GM18873 (cell line): ENCODE results near the gene DPYSL3.

ENCODE experiments used
- ATAC-seq: cut with Tn5 transposase; IDR thresholded peaks from one replicate; pipeline ENCODE4 v1.9.1; 2021; ENCODE audit warnings: mild to moderate bottlenecking, moderate library complexity, moderate number of reproducible peaks; ENCODE audit not compliant: unreplicated experiment, low FRiP score

Gene DPYSL3

DNA sequence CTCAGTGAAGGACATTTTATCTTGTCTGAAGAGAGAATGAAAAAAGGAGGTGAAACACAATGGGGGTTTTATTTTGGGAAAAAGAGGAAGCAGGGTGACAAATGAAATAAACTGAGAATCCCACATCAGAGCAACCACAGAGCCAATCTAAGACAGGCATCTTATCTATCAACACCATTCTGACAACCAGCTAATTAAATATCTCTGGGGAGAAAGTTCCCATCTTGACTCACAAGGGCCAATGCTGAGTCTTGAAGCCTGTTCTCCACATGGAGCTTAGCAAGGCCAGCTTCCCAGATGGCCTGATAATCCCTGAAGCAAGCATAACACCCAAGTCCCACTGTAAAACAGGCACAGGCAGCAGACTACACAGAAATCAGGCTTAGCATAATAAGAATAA, 30.4 kb downstream of the DPYSL3 start:
- ATAC-seq, result no peak

DNA sequence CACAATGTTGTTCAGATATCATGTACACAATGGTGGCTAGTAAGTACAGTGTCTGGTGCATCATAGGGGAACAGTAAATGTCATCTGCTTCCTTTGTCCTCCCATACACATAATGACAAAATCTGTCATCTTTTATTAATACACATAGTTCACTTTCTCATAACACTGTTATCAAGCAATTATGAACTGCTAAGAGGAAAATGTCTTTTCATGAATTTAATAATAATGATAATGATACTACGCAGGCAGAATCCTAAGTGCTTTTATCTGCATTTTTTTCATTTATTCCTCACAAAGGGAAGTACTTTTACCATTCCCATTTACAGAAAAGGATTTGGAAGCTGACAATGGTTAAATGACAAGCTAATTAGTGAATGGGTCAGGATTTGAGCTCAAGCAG, 35.7 kb downstream of the DPYSL3 start:
- ATAC-seq, result no peak

DNA sequence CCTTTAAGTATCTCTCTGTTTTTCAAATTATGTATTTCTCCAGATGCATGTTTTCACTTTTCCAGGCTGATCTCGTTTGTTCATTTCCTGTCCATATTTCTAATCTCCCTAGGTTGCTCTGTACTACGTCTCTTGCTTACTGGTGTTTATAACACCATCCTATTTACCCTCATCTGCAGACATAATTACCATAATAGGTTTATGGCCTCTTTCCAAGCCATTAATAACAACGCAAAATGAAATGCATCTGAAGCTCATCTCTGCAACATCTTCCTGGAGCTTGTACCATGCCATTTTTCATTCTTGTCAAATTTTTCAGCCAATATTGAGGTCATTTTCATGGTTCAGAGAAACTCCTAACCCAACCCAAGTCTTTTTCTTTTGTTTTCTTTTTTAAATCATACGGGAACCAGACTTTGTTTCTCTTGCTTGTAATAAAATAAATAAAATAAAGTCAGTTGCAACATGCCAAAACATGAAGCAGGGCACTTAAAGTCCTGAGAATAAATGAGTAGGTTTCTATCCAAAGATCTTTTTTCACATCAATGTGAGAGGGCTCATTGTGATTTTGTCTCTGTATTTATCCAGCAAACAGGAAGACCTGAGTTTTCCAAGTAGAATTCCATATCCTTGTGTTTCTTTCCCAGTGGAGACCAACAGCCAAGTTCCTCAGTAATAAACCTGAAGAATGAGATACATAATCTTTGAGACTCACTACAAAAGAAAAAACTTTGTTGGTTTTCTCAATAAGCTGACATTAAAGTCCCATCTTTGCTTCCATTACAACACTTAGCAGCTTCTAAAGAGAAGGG, 37.0 kb downstream of the DPYSL3 start:
- ATAC-seq, result no peak

DNA sequence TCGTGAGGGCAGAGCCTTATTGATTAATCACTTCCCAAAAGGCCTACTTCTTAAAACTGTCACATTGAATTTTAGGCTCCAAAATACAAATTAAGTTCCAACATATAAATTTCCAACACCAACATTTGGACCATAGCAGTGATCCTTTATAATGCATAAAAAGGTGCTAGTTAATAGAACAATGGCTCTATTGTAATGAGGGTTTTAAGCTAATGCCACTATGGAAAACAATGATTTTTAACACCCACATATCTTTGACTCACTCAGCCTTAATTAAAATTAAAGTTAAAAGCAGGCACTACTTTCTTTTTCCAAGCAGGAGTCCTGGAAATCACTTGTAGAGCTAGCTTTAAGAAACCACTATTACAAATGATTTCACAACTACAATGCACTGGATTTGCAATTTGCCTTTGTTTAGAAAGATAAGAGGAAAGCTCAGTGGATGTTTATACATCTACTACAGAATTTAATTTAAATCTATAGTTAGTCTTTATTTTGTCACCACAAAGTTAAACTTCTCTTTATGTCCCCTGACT, 41.8 kb downstream of the DPYSL3 start:
- no peak for ATAC-seq

DNA sequence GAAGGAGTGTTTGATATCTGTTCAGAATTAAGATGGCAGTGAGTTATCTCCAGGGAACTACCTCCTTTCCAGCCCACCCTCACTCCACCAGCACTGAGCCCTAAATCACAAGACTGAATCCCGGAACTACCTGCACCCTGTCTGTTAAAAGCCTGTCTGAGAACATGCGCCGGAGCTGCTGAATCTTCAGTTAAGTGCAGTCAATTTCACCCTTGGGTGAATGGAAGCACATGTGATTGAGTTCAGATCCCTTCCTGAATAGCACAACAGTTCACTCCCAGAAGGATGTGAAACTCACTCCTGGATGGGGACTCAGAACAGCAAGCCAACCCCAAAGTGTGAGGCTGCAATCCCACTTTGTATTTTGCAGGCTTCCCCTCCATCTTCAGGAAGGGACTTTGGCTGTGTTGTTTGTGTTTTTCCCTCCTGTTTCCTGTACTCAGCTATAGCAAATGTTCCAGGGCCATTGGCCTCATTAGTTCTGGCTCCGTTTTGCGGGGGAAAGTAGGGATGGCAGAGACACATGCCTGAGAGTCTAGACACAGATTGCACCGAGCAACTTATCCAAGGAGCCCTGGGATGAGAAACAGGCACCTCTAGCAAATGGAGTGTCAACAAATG, 43.4 kb downstream of the DPYSL3 start:
- ATAC-seq, result no peak

DNA sequence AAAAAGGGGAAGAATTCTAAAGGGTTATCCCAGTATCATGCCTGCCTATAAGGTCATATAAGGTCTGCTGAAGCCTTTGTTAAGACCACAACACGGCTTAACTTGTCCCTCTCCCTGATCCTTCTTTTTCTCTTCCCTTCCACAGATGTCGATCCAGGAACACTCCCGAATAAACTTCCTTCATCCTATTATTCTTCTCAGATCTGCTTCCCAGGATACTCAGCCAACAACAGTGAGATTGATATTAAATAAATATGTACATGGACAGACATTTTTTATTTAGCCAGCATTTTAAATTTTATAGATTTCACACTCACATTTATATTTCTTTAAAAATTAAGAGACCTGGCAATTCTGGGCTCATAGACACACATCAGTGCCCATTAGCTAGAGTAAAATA, 44.1 kb downstream of the DPYSL3 start:
- no peak for ATAC-seq

DNA sequence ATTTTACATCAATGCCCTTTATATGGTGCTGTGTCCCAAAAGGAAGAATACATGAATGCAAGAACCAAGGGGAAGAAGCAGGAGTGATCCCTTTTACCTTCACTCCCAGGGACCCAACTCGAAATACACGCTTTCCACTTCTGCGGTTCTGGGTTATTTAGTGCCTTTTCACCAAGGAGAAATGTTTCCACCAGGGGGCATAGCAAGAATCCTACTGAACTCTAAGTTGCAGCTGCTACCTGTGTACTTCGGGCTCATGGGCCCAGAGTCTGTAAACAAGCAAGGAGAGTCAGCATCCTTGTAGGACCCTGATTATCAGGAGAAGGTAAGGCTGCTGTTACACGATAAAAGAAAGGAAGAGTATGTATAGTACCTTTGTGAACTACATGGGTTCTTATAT, 45.7 kb downstream of the DPYSL3 start:
- no peak for ATAC-seq

DNA sequence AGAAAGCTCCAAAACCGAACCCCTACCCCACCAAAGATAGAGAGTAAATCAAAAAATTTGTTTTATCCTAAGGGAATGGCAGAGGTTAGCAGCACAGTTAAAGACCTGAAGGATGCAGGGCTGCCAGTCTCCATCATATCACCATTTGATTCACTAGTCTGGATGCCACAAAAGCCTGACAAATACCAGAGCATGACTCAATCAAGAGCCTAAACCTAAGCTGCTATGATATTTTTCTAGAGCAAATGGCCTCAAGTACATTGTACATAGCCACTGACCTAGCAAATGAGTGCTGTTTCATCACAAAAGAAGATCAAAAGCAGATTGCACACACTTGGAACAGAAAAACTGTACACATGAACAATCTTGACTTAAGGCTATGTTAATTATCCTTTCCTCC, 48.0 kb downstream of the DPYSL3 start:
- no peak for ATAC-seq

DNA sequence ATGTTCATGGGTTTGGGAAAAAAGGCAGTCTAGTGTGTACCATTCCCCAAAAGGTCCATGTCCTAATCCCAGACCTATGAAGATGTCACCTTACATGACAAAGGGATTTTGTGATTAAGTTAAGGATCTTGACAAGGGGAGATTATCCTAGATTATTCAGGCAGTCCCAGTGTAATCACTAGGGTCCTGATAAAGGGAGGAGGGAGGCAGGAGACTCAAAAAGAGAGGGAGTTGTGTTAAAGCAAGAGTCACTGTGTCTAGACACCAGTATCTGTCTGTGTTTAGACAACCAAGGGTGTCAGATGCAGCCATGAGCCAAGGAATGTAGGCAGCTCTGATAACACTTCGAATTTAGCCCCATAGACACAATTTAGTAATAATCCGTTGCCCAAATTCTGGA, 49.5 kb downstream of the DPYSL3 start:
- ATAC-seq, result no peak

DNA sequence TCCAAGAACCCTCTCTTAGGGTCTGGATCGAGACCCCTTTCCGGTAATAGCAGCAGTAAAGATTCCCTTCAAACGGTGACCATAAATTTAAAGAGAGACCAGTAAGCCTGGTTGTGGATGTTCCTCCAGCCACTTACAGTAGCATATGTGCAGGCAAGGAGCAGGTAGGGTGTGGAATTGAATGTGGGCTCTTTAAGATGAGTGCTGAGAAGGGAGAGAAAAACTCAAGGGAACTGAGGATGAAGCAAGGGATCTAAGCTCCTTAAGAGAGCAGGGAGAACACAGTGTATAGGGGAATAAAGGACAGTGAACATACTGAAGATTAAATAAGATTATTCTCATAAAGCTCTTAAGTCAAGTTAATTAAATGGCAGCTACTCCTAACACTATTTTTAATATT, 51.3 kb downstream of the DPYSL3 start:
- ATAC-seq, result no peak

DNA sequence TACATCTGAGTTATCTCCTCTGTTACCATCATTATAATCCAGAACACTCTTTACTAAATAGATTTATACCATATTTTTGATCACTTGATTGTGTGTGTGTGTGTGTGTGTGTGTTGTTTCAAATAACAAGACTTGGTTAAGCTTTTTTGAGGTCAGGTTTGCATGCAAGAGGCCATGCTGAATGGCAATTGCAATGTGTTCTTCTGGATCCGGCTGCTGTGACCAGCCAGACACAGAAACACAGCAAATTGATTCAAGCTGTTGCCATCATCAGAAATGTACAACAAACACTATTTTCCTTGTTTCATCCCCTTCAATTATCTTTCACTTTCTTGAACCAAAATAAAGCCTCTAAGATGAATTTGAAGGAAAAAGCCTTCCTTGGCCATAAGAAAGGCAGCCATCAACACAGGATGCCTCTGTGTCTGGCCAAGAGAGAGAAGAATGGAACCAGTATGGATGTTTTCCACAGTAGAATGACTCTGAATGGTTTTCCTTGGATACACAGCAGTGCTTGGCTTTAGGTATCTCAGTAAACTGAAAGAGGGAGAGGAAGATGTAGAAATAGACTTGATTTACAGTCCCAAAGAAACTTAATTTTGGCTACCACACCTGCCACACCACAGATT, 53.9 kb downstream of the DPYSL3 start:
- ATAC-seq, result no peak

DNA sequence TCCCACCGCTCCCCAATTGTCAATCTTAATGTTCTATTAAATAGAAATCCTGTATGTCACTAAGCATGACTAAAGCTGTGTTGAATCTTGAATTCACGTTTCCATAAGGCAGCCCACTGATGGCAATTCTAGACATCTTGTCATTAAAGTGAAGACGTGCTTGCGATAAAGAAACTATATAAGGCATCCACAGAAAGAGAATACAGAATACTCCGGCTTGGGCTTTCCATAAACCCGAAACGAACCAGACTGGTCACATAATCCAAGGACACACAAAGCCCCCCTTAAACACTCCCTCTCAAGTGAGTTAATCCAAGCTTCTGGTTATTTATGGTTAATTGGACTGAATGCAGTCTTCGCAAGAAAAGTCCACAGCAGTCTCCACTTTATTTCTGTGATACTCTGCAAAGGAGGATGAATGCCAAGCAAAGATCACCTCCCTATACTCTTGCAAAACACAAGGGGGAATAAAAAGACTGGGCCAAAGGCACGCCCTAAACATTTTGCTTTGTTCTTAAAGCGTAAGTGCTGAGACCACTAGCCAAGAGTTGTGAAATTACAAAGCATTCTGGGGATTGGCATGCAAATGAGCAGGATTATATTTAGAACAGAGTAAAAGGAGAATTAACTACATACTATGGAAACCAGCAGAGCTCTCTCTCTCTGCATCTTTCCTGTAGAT, 54.7 kb downstream of the DPYSL3 start:
- ATAC-seq, result peak; percentile 43

DNA sequence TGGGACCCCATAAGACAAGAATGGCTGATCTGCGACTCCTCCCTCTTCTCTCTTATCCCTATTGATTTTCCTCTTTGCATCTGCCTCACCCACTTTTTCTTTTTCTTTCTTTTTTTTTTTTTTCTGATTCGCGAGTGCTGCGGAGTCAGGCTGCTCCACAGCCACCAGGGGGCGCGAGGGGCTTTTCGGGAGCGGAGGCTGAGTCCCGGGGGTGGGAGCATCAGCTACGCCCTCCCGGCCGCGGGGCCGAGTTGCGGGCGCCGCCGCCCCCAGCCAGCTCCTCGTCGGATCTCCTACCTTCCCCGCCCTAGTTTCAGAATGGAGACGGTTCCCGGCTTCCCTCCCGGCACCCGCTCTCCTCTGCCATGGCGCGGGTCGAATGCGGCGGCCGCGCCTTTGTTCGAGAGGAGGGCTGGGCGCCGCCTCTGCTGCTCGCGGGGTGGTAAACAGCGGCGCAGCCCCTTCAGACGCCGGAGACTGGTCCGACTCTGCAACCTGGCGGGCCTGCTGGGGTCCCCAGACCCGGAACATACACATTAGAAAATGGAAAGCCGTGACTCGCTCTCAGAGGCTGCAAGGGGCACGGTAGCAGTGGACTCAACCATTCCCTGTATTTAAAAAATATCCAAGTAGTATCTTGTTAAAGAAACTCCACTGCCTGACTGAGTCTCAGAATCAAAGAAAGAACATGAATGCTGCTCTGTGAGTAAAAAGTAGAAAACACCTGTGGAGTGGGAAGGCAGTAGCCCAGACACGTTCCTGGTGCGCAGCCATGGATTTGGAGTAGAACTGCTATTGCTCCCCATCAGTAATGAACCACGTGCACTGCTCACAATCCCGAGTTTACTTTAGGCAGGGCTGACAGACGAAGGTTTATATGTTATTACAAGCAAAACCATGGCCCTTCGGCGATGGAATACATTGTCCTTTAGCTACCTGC, 55.7 kb downstream of the DPYSL3 start:
- ATAC-seq, result peak; percentile 71

DNA sequence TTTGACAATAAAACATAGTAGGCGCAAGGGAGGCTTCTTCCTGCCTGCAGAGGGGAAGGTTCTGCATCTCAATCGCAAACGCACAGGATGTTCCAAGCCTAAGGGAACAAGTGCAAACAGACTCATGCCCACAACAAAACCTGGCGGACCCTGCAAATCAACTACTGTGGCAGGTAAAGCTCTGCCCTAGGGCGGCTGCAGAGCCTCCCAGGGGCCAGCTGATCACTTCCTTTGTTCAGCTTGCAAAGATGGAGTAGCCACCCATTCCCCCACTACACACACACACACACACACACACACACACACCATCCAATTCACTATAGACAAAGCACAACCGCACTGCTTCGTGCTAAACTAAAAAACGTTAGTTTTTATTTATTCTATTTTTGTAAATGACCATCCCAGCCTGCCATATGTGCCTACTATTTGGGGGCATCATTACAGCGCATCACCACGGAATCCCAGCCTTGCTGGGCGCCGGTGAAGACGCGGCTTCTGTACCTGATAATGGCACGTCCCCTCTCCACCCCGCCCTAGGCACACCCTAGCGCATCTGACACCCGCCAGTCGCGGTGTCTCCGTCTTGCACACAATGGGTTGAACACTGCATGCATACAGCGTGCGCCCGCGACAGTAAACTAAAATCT, 57.6 kb downstream of the DPYSL3 start:
- no peak for ATAC-seq

DNA sequence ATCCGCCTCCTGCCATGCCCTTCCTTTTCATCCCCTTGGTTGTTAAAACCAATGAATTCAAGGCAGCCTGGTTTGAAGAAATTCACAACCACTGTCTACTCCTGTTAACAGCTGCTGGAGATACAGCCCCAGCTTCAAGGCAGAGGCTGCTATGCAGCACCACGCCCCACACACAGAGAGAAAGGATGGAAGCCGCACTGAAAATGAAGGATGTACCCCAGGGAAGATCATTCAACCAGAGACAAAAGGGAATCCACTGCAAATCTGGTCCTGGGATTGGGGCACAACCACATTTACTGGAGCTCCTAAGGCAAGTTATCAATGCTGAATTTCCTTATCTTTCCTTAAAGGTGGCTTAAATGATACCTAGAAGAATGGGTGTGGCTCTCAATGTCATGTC, 58.7 kb downstream of the DPYSL3 start:
- ATAC-seq, result no peak

DNA sequence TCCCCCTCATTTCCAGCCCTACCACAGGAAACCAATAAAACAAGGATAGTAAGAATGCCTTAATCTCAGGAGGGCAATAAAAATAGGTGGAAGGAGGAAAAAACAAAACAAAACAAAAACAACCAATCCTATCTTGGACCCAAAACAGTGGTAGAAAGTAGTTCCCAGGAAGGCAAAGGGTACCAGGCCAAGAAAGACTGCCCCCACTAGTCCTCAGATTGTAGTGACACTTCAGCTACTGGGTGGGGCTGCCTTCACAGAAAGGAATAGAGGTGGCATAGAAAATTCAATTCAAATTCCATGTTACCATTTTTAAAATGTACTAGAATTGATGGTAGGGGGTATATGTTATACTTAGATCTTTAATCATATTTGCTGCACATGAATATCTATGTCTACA, 59.3 kb downstream of the DPYSL3 start:
- ATAC-seq, result no peak

DNA sequence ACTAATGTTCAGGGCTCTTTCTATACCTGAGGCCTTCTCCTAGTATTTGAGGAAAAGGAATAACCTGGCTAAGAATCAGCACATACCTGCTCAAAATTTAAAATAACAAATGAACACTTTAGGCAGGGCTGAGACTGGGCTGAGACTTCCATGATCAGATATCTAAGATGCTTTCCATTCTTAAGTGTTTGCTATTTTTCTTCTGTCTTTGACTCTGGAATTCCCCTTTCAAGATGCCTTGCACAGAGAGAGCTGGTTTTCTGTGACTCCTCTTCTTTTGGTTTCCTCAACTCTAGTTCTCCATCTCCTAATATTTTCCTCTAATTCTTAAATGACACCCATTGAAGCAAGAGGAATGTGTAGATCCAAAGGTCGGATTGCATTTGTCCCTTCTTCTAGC, 61.1 kb downstream of the DPYSL3 start:
- ATAC-seq, result no peak

DNA sequence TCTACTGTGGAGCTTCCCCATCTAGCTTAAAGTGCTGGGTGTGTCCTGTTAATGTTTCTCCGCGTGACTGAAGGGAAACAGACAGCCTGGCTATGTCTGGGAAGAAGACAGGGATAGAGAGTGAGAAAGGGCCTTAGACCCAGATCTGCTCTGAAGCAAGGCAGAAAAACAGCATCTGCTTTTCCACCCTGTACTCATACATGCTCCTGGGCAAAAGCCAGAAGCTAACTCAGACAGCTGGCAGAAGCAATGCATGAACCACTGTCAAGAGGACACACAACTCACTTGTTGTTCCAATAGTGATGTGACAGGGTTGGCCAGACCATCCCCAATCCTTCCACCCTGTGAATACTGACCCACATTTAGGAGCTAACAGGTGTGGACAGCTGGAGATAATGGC, 63.3 kb downstream of the DPYSL3 start:
- no peak for ATAC-seq

DNA sequence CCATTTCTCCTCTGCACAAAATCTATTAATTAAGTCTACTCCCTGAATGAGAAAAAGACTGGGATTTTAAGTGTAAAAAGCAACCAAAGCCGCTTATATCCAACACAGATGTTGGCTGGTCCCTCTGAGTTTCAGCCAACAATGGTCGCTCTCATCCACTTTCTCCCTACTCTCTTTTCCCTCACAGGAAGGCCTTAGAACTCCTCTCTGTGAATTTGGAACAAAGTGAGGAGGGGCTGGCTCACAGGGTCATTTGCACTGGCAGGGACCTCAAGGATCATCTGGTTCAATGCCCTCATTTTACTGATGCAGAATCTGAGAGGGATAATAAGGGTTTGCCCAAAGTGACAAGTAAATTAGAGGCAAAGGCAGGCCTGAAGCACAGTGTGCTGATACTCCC, 64.0 kb downstream of the DPYSL3 start:
- no peak for ATAC-seq
